Upper lobe of left lung (tissue), 6 donors: ENCODE results near the gene ZSCAN32. TPM values are rescaled to one million over a fixed set of nuclear protein-coding genes. Genes with fewer than 3 reads are reported as not detected.

Experiments used
- ATAC-seq, 2 donors: fragments of 200-7000 bp; cut with Tn5 transposase; one replicate each; pipeline ENCODE4 v1.9.1; 2022; ENCODE audit warnings: mild to moderate bottlenecking in 2 of 2, moderate library complexity in 2 of 2; ENCODE audit not compliant: low FRiP score in 2 of 2
- DNase-seq, 2 donors: peaks; one replicate each; pipeline ENCODE4 v3.0.0-alpha.2; 2019 to 2020
- H3K27ac ChIP-seq, 4 donors: fragments of 200-600 bp; sonication (generic); one replicate each; pipeline ENCODE4 v1.5.1; 2016 to 2019
- H3K27me3 ChIP-seq, 4 donors: fragments of 200-600 bp; sonication (generic); one replicate each; pipeline ENCODE4 v1.5.1; 2017 to 2019
- H3K36me3 ChIP-seq, 4 donors: fragments of 200-600 bp; sonication (generic); one replicate each; pipeline ENCODE4 v1.5.1; 2016 to 2019
- H3K4me1 ChIP-seq, 4 donors: fragments of 200-600 bp; sonication (generic); one replicate each; pipeline ENCODE4 v1.5.1; 2018 to 2019
- H3K4me3 ChIP-seq, 4 donors: fragments of 200-600 bp; sonication (generic); one replicate each; pipeline ENCODE4 v1.5.1; 2017 to 2019; ENCODE audit warnings: mild to moderate bottlenecking in 2 of 4, moderate library complexity in 1 of 4
- H3K9me3 ChIP-seq, 4 donors: fragments of 200-600 bp; sonication (generic); one replicate each; pipeline ENCODE4 v1.5.1; 2018 to 2019
- EP300 ChIP-seq, 4 donors: sonication (generic); formaldehyde crosslinking; IDR thresholded peaks; one replicate each; pipeline ENCODE4 v1.5.1; 2017; ENCODE audit warnings: antibody characterized with exemption in 4 of 4, control low read depth in 2 of 4
- POLR2A ChIP-seq, 4 donors: fragments of 450-650 bp; IDR thresholded peaks; one replicate each; pipeline ENCODE4 v1.5.1; 2016 to 2017; ENCODE audit warnings: antibody characterized with exemption in 4 of 4, mild to moderate bottlenecking in 2 of 4
- POLR2AphosphoS5 ChIP-seq, 2 donors: sonication (generic); formaldehyde crosslinking; IDR thresholded peaks; one replicate each; pipeline ENCODE4 v1.5.1; 2017; ENCODE audit warnings: antibody characterized with exemption in 2 of 2
- WGBS, 2 donors: methylation state at CpG; one replicate each; pipeline ENCODE4 v1.1.5; 2017 to 2018; 5-methylcytosine and 5-hydroxymethylcytosine counted together
- total RNA-seq, 6 donors: library from RNA; depleted of rRNA in 4 of 6; stranded (reverse); fragments of >200 nt in 4 of 6; gene quantifications; one replicate each; pipeline versions ENCODE4 v1.1.0 to v1.2.1, GENCODE V29; 2016 to 2021
- TF ChIP-seq, protein P1 (sequence below), 6 experiments: fragments of 450-650 bp in 4 of 6; fragments of 200-600 bp in 2 of 6; sonication (generic) in 2 of 6; IDR thresholded peaks; one replicate each; pipeline ENCODE4 v1.5.1; 2016 to 2019; ENCODE audit warnings: antibody characterized with exemption in 6 of 6
- donor health status: DM: no; HTN: no; CAD: no; lungs with moderate emphysema.
- donor health status: DM: no; HTN: yes; CAD: no; lungs with severe emphysema.

ZSCAN32 gene
- total RNA-seq, 6 donors from 2014 or later, result 7.5 to 25.0 (median 14.0) TPM

DNA sequence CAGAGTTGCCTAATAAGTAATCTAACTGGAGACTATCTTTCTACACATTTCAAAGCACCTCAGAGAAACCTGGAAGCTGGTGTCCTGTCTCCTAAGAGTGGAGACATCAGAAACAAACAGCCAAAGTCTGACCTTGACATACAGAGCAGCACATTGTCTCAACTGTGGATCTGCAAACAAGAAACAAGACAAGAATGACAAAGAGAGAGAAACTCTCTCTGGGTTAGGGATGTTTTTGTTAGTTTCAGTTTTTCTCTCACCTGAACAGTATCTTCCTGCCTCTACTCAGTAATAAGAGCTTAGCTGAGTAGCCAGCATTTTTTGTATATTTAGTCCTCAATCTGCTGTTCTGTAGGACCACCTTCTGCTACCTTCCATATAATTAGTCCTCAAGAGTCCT is 33.6 kb upstream of the ZSCAN32 start:
- Histone ChIP-seq H3K9me3 (peaks cover 2 to 13% (median 3%) of the 10 kb centered on the region in 4 donors), H3K4me1 (no peaks in the 10 kb centered on the region), H3K27me3 (no peaks in the 10 kb centered on the region), H3K27ac (no peak overlapping the region), H3K4me3 (no peak overlapping the region), H3K36me3 (peaks cover 0 to 34% (median 8%) of the 10 kb centered on the region in 4 donors)
- TF ChIP-seq POLR2AphosphoS5 (IDR thresholded peaks at IDR 0.05) (no peak), EP300 (IDR thresholded peaks at IDR 0.05) (no peak), POLR2A (IDR thresholded peaks at IDR 0.05) (no peak)
- TF ChIP-seq, protein P1, sequence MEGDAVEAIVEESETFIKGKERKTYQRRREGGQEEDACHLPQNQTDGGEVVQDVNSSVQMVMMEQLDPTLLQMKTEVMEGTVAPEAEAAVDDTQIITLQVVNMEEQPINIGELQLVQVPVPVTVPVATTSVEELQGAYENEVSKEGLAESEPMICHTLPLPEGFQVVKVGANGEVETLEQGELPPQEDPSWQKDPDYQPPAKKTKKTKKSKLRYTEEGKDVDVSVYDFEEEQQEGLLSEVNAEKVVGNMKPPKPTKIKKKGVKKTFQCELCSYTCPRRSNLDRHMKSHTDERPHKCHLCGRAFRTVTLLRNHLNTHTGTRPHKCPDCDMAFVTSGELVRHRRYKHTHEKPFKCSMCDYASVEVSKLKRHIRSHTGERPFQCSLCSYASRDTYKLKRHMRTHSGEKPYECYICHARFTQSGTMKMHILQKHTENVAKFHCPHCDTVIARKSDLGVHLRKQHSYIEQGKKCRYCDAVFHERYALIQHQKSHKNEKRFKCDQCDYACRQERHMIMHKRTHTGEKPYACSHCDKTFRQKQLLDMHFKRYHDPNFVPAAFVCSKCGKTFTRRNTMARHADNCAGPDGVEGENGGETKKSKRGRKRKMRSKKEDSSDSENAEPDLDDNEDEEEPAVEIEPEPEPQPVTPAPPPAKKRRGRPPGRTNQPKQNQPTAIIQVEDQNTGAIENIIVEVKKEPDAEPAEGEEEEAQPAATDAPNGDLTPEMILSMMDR (IDR thresholded peaks at IDR 0.05), result no peak
- DNase-seq (no peak), ATAC-seq (no peak)

DNA sequence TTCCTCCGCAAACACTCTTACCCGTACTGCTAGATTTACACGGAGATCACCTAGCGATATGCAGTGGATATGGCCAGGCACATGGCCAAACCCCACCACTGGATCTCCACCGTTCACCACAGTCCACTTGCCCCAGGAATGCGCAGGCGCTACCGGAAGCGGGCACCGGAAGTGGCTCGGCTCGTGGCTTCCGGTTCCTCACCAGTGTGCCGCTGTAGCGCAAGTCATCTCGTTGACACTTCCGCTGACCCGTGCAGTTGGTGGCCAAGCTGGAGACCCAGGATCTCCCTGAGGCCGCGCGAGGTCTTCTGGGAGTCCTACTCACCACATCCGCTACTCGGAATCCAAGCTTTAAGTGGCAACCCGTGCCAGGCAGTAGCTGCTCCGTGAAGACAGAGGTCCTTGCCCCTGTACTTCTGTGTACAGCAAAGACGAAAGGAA is 31.0 kb upstream of the ZSCAN32 start:
- WGBS, 2 donors, result 59 to 64% methylated on average over 25 to 26 of the region's 26 CpGs
- TF ChIP-seq EP300 (IDR thresholded peaks at IDR 0.05) (no peak), POLR2AphosphoS5 (IDR thresholded peaks at IDR 0.05) (no peak), POLR2A (IDR thresholded peaks at IDR 0.05) (no peak)
- TF ChIP-seq, protein P1 (IDR thresholded peaks at IDR 0.05), result no peak
- Histone ChIP-seq H3K4me3 (peak overlapping the region in 1 of 4 donors; percentile 15), H3K9me3 (peaks cover 0 to 6% (median 0%) of the 10 kb centered on the region in 4 donors), H3K27ac (no peak overlapping the region), H3K36me3 (peaks cover 0 to 24% (median 6%) of the 10 kb centered on the region in 4 donors), H3K4me1 (no peaks in the 10 kb centered on the region), H3K27me3 (no peaks in the 10 kb centered on the region)
- ATAC-seq, result peak; percentile 39 to 46
- DNase-seq, result peak in 1 of 2 donors; percentile 86

DNA sequence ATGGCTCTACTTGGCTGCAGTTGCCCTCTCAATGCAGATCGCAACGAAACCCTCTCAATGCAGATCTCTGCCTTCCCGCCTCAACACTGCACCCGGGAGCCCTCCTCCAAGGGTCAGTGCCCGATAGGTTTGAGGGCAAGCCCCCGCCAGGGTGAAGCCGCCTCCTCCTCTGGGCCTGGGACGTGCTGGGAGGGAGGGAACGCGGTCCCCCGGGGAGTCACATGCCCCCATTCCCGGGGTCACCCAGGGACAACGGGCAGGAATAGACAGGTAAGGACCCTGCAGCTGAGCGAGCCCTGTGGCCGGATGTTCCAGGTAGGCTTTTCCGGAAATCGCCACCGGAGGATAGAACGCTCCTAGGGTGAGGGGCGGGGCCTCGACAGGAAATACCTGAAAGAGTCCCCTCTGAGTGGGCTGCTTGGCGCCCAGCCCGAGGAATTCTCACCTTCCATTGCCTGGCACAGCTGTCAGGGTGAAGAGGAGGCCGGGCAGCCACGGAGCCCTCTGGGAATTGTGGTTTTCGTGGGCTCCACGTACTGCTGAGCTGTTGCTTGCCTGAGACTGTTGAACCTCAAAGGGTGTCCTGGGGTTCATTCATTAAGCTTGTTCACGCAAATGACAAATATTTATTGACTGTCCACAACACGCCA is 13.1 kb upstream of the ZSCAN32 start:
- Histone ChIP-seq H3K4me3 (no peak overlapping the region), H3K9me3 (peaks cover 35 to 84% (median 67%) of the 10 kb centered on the region in 4 donors), H3K4me1 (no peaks in the 10 kb centered on the region), H3K27ac (no peak overlapping the region), H3K36me3 (peaks cover 0 to 7% (median 3%) of the 10 kb centered on the region in 4 donors), H3K27me3 (no peaks in the 10 kb centered on the region)
- no peak for ATAC-seq
- TF ChIP-seq, protein P1 (IDR thresholded peaks at IDR 0.05), result no peak
- no peak for TF ChIP-seq POLR2A (IDR thresholded peaks at IDR 0.05)
- peak in 1 of 2 donors; percentile 36 for DNase-seq
- WGBS, 2 donors, result 43% methylated on average over 21 of the region's 29 CpGs; no CpG with 5 or more reads in 1 of the 2 donors

DNA sequence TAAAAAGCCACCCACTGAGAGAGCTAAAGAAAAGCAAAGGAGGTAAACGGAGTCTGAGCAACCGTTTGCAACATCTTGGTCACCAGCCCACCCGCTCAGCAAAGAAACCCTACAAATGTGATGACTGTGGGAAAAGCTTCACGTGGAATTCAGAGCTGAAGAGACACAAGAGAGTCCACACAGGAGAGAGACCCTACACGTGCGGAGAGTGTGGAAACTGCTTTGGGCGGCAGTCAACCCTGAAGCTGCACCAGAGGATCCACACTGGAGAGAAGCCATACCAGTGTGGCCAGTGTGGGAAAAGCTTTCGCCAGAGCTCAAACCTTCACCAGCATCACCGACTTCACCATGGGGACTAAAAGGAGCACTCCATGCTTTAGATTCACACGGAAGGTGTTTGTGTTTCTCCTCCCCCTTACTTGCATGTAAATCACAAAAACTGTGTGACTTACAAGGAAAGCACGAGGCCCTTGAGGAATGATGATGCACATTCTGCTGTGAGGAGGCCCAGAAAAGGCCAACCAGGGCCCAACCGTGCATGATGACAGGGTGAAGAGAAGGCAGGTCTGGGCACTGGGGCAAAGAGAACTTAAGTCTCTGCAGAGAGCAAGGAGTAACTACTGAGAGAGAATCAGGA is 7.9 kb upstream of the ZSCAN32 start:
- H3K9me3 ChIP-seq, result peaks cover 68 to 94% (median 85%) of the 10 kb centered on the region in 4 donors
- H3K27me3 ChIP-seq, result no peaks in the 10 kb centered on the region
- peaks cover 19 to 52% (median 48%) of the 10 kb centered on the region in 4 donors for H3K36me3 ChIP-seq
- 96% methylated on average over 12 of the region's 12 CpGs for WGBS, 2 donors
- peaks cover 0 to under 1% (median 0%) of the 10 kb centered on the region in 4 donors for H3K4me1 ChIP-seq
- H3K4me3 ChIP-seq, result no peak overlapping the region
- ATAC-seq (no peak), DNase-seq (no peak)
- no peak overlapping the region for H3K27ac ChIP-seq
- TF ChIP-seq EP300 (IDR thresholded peaks at IDR 0.05), result no peak
- TF ChIP-seq, protein P1 (IDR thresholded peaks at IDR 0.05), result no peak
